RKO (cell line): ENCODE measurements around the gene EGF.

Experiments used
- DNase-seq: peaks from one replicate; pipeline ENCODE4 v3.0.0-alpha.2; 2016; ENCODE audit warnings: low spot score

EGF gene

DNA sequence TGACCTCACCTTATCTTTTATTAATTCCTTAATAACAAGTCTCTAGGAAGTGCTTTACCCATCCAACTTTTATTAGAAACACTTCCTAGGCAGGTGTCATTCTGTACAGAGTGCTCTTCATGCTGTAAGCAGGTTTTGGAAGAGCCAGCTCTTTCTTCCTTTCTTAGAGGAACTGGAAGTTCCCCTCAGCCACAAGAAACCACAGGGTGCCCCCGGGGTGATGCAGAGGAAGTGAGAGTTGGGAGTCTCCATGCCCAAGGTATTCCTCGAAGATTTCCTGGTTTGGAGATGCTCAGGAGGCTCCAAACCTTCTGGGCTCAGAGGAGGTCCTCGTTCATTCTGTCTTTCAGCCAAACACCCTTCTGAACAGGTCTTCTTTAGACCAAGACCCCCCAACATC, 83.8 kb downstream of the EGF start:
- no peak for DNase-seq

DNA sequence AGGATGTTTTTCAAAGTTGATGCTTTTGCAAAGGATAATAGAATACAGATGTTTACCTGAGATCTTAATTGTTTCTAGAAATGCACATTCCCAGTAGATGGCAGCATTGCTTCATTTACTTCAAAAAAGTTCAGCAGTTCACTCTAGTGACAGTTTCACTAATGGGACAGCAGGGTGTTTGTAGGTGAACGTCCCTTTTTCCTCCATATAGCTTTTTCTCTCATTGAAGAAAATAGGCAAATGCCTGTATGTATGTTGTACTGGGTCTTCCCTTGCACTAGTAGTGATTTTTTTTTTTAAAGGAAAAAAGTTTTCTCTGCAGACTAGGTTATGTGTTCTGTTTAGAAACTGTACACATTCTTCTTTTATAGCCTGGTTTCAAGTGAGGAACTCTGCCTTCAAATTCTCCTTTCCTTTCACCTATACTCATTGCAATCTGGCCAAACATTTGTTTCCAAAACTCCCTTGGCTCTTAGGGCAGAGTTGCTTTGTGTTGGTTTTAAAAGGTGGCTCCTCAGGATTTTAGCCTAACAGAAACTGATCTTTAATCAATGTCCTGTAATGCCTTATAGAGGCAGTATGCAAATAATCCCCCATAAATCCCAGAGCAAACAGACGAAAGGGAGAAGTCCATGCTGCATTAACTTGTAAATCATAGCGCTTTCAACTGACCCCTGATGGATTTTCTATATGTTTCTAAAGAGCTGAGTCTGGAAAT, 86.3 kb downstream of the EGF start:
- peak; percentile 74 for DNase-seq

DNA sequence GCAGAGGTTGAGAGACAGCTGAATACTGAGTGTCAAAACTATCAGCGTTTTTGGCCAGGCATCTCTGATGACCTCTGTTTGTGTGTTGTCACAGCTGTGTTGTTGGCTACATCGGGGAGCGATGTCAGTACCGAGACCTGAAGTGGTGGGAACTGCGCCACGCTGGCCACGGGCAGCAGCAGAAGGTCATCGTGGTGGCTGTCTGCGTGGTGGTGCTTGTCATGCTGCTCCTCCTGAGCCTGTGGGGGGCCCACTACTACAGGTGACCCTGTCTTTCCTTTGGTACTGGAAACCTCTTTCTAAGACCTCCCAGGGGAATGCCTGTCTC, 86.9 kb downstream of the EGF start:
- no peak for DNase-seq

DNA sequence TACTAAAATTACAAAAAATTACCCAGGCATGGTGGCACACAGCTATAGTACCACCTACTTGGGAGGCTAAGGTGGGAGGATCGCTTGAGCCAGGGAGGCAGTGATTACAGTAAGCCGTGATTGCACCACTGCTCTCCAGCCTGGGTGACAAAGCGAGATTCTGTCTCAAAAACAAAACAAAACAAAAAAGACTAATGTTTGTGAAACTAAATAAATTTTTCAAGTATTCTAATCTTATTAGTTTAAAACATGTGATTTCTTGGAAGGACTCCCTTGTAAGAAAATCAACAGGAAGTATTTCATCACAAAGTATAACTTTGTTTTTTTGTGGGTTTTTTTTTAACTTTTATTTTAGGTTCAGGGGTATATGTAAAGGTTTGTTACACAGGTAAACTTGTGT, 89.6 kb downstream of the EGF start:
- no peak for DNase-seq

DNA sequence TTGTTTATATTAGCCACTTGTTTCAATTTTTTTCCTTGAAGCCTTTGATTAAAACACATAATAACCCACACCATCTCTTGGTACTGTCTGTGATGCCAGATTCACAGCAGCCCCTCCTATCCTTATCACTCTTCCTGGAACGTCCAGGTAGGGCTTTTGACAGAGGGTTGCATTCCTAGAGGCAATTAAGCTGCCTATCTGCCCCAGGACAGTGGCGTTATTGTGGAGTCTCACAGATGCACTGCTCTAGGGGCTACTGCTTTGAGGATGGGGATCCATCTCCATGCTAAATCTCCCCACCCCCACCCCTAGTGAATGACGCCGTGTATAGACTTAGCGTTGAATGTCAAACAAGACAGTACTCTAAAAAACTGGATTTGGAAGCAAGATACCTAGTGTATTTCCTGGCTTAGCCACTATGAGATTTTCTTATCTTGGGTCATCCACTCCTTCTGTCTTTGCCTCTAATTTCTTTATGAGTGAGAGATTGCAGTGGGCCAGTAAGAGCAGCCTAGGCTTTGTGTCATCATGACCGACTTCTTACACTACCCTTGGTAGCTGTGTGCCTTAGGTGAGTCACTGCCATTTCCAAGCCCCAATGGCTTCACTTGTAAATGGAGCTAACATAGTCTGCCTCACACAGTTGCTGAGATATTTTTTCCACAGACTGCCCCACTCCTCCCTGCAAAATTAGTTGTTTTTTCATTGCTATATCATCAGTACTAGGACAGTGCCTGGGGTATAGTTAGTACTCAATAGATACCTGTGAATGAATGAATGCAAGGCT, 90.9 kb downstream of the EGF start:
- peak; percentile 46 for DNase-seq

DNA sequence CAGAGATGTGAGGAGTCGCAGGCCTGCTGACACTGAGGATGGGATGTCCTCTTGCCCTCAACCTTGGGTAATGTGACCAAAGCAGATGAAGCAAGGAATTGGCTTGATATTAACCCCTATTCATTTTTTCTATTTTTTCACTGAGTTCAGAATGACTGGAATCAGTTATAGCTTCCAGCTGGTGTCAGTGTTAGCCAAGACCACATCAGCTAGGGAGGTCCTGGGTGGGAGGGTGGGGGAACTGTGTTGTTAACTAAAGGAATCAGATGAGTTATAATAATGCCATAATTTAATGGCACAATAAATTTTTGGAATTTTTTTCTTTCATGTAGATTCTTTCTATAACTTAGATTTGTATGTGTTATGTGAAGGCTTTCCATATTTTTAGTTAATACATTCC, 91.9 kb downstream of the EGF start:
- no peak for DNase-seq

DNA sequence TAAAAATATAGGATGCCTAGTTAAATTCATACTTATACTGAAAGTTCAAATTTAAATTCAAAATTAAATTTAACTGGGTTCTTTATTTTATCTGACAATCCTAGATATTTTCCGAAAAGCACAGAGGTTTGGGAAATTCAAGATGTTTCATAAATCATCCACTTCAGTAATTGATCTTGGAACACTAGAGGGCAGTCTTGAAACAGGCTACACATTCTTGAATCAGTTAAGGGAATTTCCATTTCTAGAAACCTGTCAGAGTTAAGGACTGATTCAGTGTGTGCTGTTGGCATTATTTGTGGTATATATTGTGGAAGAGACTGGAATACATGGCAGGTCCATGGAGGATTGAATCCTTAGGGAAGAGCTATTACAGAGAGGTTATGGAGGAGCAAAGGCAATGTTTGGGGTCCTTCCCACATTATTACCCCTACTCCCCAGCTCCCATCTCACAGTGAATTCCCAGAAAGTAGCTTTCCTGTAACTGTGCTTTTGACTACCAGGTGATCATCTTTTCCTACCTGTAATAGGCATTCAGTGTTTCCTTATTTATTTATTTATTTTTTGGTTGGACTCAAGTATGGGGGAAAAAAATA, 92.9 kb downstream of the EGF start:
- peak; percentile 79 for DNase-seq

DNA sequence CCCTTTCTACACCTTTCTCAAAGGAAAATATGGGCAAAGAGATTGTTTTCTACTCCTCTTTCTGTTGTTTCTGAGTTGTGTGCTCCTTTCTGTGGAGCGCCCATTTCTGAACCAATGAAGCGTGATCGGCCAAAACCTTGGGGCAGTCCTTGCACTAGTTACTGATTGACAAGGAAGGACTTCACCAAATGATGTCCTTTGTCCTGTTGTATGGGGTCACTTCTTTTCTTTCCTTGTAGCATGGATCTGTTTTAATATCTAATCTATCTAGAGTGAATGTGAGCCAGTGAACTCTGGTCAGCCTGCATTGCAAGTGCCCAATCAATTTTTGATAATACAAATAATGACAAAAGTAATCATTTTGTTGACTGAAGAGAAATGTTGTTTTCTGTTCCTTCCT, 94.5 kb downstream of the EGF start:
- DNase-seq, result no peak

DNA sequence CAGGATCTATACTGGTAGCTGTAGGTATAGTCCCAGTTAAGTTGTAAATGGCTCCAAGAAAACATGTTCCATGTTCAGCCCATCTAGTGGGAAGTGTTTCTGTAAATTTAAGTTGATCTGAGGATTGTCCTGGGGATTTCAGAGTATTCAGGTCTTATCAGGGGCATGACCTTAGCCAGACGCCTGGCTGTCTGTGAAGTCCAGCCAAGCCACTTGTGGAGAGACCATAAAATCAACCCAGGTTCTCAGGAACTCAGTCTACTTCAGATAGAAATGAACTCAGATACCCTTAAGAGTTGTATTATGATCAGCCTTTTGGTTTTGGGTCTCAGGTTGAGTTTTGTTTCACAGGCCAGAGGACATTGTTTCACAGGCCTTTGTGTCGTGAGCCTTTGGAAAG, 95.9 kb downstream of the EGF start:
- no peak for DNase-seq

DNA sequence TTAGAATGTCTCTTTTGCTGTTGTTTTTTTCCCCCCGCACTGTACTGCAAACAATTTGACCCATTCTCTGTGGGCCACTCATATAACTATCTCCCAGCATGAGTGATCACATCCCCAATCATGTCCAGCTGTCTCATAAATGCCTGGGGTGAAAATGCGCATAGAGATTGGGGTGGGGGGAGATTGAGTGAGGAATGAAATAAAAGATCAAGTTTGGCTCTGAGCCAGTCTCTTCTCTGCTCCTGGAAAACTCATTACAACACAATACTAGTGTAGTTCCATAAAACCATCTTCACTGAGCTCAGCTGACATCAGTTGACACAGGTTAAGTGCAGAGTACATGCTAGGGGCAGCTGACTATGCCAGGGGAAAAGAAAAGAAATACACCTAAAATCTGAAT, 96.9 kb downstream of the EGF start:
- no peak for DNase-seq

DNA sequence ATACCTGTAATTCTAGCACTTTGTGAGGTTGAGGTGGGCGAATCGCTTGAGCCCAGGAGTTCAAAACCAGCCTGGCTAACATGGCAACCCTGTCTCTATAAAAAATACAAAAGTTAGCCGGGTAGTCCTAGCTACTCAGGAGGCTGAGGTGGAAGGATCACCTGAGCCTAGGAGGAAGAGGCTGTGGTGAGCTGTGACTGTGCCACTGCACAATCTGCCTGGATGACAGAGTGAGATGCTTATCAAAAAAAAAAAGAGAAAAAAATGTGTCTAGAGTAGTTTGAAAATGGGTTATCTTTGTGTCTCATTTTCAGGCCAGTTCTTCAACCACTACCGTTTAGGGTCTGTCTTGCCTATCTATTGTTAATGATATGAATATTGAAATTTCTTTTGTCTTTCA, 98.1 kb downstream of the EGF start:
- DNase-seq, result no peak

DNA sequence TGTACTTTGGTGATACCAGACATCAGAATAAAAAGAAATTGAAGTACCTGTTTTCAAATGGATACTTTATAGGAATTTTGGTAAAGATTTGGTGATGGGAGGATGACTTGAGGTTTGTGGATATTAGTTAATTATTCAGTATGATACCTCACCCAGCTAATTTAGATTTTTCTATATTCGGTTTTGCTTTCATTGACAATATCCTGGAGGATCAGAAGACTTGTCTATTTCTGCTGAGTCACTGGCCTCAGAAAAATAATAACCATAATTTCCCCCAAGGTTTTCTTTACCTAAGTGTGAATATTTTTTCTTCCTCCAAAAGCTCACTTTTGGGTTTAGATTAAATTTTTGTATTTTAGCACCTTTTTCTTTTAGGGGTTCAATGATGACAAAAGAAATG, 100.2 kb downstream of the EGF start:
- DNase-seq, result no peak

DNA sequence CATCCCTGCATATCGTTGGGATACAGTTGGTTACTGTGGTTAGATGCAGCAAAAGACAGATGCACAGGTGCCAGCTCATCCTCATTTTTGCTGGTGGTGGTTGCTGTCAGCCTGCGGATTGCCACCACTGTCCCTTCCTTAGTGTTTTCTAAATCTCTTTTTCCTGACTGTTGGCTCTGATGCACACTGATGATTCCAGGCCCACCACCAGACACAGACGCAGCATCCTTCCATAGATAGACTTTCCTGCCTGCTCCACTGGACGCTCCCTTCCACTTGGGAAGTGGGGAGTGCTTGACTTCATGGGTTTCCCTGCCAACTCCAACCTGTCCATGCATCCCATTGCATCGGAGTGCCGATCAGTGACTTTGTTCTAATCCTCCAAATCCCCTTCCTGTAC, 101.5 kb downstream of the EGF start:
- DNase-seq, result no peak

DNA sequence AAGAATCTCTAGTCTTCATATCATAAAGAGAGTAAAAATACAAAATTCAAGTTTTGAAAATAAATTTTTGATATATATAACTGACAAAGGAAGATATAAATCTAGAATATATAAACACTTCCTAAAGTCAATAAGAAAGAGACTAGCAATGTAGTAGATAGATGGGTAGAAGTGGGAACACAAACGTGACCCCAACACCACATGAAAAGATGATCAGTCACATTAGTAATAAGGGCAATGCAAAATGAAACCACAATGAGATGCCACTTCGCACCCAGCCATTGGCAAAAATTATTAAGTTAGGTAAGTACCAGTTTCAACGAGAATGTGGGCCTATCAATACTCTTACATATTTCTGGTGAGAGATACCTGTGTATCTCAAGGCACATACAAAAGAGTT, 106.5 kb downstream of the EGF start:
- DNase-seq, result no peak

DNA sequence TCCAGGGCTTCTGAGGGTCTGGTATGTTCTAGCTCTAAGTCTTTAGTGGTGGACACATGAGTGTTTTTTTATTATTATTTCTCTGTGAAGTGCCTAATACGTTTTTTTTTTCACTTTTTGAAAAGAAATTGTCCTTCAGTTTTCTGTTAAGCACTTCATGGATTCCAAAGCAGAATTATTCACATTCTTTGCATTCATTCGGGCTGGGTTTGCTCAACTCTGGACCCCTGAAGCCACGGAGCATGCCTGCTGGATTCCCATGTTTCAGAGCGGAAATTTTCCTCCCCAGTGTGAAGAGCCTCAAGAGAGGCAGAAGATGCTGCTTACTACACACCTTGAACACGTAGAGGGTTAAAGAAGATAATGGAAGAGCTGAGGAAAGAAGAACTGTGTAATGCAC, 107.5 kb downstream of the EGF start:
- DNase-seq, result no peak

DNA sequence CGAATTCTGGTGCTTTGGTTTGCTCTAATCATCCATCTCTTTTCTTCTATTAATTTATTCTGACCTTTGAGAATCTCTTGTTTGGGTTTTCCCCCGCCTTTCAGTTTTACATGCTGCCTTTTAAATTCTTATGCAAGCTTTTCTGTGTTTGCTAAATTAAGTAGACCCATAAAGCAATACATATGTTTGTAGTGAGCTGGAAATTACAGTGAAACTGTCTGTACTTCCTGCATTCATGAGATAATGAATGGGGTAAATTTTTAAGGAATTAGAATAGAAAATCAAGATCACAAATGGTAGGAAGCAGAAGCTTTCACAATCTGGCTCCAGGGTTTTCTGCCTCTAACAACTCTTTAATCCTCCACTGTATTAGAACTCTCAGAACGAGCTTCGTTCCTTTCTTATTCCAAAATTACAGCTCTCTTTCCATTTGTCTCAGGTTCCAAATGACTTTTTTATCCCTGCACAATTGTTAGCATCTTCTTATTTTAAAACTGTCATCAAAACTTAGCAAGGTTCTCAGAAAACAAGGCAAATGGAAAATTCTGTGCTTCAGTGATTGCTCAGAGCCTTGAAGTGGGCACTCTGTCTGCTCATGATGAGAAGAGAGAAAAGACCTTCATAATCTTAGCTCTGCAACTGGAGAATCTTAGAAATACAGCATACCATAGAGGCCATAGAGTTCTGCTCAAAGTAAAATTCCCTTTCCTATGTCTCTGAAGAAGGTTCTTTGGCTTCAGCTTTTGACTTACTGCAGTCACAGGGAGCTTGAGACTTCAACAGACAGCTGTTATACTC, 108.2 kb downstream of the EGF start:
- no peak for DNase-seq

DNA sequence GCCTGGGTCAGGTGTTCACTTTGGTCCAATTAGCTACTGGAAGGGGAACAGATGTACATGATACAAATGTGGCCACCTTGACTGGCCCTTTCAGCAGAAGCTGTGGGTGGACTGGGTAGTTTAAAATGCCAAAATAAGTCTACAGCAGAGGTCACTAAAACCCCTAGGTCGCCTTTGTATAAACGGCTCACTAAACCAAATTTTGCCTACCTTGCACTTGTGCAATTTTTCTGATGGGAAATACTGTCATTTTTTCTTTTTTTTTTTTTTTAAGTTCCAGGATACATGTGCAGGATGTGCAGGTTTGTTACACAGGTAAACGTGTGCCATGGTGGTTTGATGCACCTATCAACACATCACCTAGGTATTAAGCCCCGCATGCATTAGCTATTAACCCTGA, 109.8 kb downstream of the EGF start:
- no peak for DNase-seq

DNA sequence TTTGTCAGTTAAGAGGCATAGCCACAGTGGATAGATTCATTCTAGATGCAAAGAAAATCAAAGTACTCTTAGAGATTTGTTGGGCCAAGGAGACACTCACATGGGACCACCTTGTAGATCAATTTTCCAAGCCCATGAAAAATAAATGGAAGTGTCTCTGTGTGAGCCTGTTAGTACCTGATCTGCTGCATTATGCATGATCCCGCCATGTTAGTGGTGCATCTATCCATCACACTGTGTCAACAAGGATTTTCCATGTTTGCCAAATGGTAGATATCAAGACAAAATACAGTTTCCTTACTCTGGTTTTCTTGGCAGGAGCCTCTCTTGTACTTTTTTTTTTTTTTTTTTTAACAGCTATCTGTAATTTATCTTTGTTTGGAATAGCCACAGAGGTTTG, 112.4 kb downstream of the EGF start:
- no peak for DNase-seq

DNA sequence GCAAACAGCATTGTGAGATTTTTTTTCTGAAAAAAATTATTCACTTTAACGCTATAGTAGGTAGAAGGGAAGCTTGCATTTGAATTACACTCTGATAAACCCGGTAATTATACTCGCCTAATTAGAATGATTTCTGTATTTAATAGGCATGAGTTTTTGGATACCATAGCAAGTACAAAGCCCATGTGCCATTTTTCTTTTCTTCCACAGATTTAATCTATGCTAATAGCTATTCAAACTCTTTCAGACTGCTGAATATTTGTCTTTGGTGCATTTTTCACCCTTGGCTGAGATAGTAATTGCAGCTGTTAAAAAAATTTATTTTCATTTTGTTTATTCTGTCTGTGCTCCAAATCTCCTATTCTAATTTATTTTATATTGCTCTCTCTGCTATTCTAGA, 113.0 kb downstream of the EGF start:
- DNase-seq, result no peak

DNA sequence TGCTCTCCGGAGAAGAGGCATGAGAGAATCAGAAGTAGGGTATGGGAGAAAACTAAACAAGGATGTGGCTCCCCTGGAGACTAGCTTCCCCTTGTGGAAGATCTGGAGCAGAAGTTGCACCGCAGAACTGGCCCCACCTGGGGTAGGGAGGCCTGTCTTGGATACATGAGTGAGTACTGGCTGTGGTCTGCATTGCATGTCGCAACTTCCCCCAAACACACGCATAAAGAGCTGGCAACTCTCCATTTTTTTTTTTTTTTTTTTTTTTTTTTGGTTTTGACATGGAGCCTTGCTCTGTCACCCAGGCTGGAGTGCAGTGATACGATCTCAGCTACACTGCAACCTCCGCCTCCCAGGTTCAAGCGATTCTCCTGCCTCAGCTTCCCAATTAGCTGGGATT, 119.9 kb downstream of the EGF start:
- DNase-seq, result no peak

DNA sequence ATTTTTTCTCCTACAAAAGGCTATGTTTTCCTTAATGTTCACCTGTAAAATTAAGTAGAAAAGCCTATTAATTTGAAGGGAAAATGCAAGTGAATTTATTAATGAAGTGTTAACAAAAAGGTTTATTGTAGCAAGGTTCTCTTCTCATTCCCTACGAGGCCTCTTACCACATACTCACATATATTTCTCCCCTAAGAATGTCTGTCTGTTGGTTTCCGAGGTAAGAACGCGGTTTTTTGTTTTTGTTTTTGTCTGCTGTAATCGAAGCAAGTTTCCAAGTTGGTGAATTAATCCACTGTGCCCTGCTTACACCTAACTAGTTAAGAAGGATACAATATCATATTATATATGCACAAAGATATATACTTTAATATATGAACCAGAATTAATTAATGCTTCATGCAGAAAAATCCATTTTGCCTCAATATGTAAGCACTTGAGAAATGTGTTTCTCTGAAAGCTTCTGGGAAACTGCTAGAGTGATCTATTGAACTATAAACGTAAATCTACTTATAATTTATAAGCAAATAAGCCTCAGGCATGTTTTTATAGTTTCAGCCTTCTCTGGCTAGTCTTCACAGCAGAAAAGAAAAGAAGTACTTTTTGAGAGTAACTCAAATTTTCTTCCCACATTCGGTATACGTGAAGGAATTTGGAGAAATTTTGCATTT, 120.8 kb downstream of the EGF start:
- DNase-seq, result no peak

DNA sequence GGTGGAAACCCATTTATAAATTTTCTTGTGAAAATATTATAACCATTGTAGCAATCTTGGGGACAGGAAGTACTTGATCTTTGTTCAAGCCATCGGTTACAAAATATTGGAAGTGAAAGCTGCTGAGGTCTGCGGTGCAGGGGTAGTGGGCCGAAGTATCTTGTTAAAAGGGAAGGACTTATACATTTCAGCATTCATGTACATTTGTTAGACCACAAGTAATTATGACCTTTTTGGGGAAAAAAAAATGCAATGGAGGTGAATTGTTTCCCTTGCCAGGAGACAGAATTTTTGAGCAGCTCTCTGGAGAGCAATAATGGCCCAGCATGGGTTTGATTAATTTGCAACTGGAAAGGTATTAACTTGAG, 121.3 kb downstream of the EGF start:
- DNase-seq, result no peak
